Calu3 (cell line): Measurements from ENCODE around the gene IRF1. TPM values are rescaled to one million over a fixed set of nuclear protein-coding genes. Genes with fewer than 3 reads are reported as not detected.

Experiments
- BruUV-seq: library from RNA; stranded (reverse); fragments of 400-500 nt; replicated peaks from 2 replicates; lab custom pipeline; 2021; lab: Mats Ljungman, UMichigan
- CTCF ChIA-PET: fragments of 300-600 bp; sonication (Branson Sonifier 250); formaldehyde crosslinking; loops from one replicate; lab custom pipeline; 2022; ENCODE audit warnings: antibody characterized with exemption; lab: Charles Lee
- DNase-seq: peaks from one replicate; pipeline ENCODE4 v3.0.0; 2022
- H3K27ac Mint-ChIP-seq: one replicate; pipeline ENCODE4 v1.8.0; 2022; ENCODE audit warnings: mixed read lengths; ENCODE audit not compliant: unreplicated experiment
- H3K27me3 Mint-ChIP-seq: one replicate; pipeline ENCODE4 v1.8.0; 2022; ENCODE audit warnings: mixed read lengths; ENCODE audit not compliant: unreplicated experiment
- H3K36me3 Mint-ChIP-seq: one replicate; pipeline ENCODE4 v1.8.0; 2022; ENCODE audit warnings: mild to moderate bottlenecking, moderate library complexity, mixed read lengths; ENCODE audit not compliant: insufficient read depth, unreplicated experiment
- H3K4me1 Mint-ChIP-seq: one replicate; pipeline ENCODE4 v1.8.0; 2022; ENCODE audit warnings: mild to moderate bottlenecking, low read depth, mixed read lengths; ENCODE audit not compliant: unreplicated experiment
- H3K4me3 Mint-ChIP-seq: one replicate; pipeline ENCODE4 v1.8.0; 2022; ENCODE audit warnings: mild to moderate bottlenecking, low read depth, moderate library complexity, mixed read lengths; ENCODE audit not compliant: unreplicated experiment
- H3K9me3 Mint-ChIP-seq: one replicate; pipeline ENCODE4 v1.8.0; 2022; ENCODE audit warnings: low read depth, mixed read lengths; ENCODE audit not compliant: unreplicated experiment
- CTCF ChIP-seq: fragments of 200-600 bp; IDR thresholded peaks from one replicate; pipeline ENCODE4 v1.8.0; 2022; ENCODE audit warnings: antibody characterized with exemption; ENCODE audit not compliant: unreplicated experiment
- intact Hi-C: fragments of 100-400 bp; cut with micrococcal nuclease; formaldehyde crosslinking; loops from one replicate; pipeline ENCODE4 v1.10.0; 2022; ENCODE audit not compliant: unreplicated experiment
- total RNA-seq: library from RNA; stranded (reverse); gene quantifications from 2 replicates; pipeline ENCODE4 v1.2.3, GENCODE V29; 2022

The IRF1 gene
- total RNA-seq, 1 experiment from 2014 or later, result 64.0 TPM

DNA sequence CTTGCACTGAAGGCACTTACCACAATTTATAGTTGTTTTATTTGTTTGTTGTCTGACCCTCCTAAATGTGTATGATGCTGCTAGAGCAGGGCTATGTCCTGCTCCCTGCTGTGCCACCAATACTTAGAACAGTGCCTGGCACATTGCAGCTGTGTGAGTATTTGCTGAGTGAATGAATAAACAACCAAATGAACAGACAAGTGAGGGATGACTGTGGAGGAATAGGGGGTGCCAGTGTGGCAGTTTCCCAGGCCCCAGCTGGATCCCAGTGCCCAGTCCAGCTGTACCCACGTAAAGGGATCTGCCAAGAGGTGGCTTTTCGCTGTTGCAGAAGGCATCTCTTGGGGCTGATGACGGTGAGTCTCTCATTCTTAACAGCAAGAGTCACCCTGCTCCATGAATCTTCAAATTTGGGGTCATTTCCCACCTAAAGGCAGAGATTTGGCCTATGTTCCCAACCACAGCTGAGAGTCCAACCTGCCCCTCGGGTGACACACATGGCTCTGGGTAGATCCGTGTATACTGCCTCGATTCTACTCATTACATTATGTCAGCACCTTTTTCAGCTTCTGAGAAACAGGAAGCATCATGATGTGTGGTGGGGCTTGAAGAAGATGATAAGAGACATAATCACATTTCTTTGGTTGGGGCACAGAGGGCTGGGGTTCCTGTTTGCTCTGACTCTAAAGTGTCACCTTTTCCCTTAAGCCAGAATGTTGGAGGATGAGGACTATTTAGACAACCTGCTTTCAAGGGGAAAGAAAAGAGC lies 38.5 kb upstream of the IRF1 start:
- no peaks in the 10 kb centered on the region for H3K9me3 Mint-ChIP-seq
- H3K4me1 Mint-ChIP-seq, result peaks cover 11% of the 10 kb centered on the region
- TF ChIP-seq CTCF, result no peak
- intact Hi-C loops, result loop anchor here (5.0 to 10.0 kb wide), 3 partner anchors 63 to 353 kb away; no protein-coding TSS in a partner anchor
- DNase-seq, result no peak
- no peak overlapping the region for H3K27ac Mint-ChIP-seq
- BruUV-seq, result no TSS peak
- H3K27me3 Mint-ChIP-seq, result peaks cover 53% of the 10 kb centered on the region
- CTCF ChIA-PET, result no interaction called here
- no peaks in the 10 kb centered on the region for H3K36me3 Mint-ChIP-seq
- no peak overlapping the region for H3K4me3 Mint-ChIP-seq

- CTCF ChIA-PET, result no interaction called here
- peaks cover 52% of the 10 kb centered on the region for H3K27me3 Mint-ChIP-seq
- intact Hi-C loops, result loop anchor here (5.0 to 10.0 kb wide), 3 partner anchors 64 to 354 kb away; no protein-coding TSS in a partner anchor
- BruUV-seq, result no TSS peak
- DNase-seq, result no peak
- no peak overlapping the region for H3K27ac Mint-ChIP-seq
- peaks cover 11% of the 10 kb centered on the region for H3K4me1 Mint-ChIP-seq
- H3K4me3 Mint-ChIP-seq, result no peak overlapping the region
- TF ChIP-seq CTCF, result no peak
- no peaks in the 10 kb centered on the region for H3K9me3 Mint-ChIP-seq
- H3K36me3 Mint-ChIP-seq, result no peaks in the 10 kb centered on the region
These were observed 37.4 kb upstream of the IRF1 start for GRCh38 chr5:132528021-132528420.

DNA sequence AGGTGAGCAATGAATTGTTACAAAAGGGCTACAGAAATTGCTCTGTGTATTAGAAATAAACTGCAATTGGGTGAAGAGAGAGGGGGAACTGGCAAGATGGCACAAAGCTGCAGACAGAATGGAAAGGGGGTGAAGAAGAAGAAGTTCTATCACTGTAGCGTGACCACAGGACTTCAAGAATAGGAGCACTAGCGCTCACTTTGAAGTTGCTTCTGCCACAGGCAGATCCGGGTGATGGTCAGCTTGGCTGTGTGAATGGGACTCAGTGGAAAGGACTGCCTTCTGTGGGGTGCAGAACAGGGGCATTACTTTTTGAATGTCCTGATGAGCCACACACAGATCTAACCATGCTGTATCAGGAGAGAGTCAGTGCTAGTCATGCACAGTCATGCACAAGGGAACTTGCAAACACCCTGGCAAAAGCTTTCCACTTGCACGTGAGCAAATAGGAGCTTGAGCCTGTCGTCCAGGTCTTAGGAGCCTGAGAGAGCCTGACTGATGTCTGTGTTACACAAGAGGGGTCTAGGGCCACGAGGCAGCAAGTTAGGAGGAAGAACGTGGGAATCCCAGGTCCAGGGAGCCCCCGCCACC lies 36.5 kb upstream of the IRF1 start:
- BruUV-seq, result no TSS peak
- intact Hi-C loops, result loop anchor here (1.0 to 10.0 kb wide), 5 partner anchors 65 to 355 kb away; no protein-coding TSS in a partner anchor
- Mint-ChIP-seq H3K36me3 (no peaks in the 10 kb centered on the region), H3K4me3 (peak overlapping the region; percentile 42), H3K4me1 (peaks cover 11% of the 10 kb centered on the region), H3K27ac (peak overlapping the region; percentile 12), H3K9me3 (no peaks in the 10 kb centered on the region), H3K27me3 (peaks cover 46% of the 10 kb centered on the region)
- DNase-seq, result no peak
- TF ChIP-seq CTCF, result no peak
- CTCF ChIA-PET, result interaction anchor here (0.6 to 1.8 kb wide), 13 partner anchors 8 to 778 kb away, joined by 3 to 10 read pairs (median 3); partner anchors contain the start of genes GDF9, KIF3A, RAD50 and UQCRQ

- H3K4me3 Mint-ChIP-seq, result peak overlapping the region; percentile 42
- intact Hi-C loops, result loop anchor here (1.0 to 10.0 kb wide), 5 partner anchors 66 to 356 kb away; no protein-coding TSS in a partner anchor
- peaks cover 40% of the 10 kb centered on the region for H3K27me3 Mint-ChIP-seq
These were observed 35.9 kb upstream of the IRF1 start for GRCh38 chr5:132526290-132526973.

More at GRCh38 chr5:132526290-132526973, 35.9 kb upstream of the IRF1 start:
- CTCF ChIA-PET, result interaction anchor here (0.6 to 1.8 kb wide), 14 partner anchors 9 to 545 kb away, joined by 3 to 10 read pairs (median 4); partner anchors contain the start of genes GDF9, KIF3A, RAD50 and UQCRQ
- Mint-ChIP-seq H3K27ac (peak overlapping the region; percentile 12), H3K4me1 (peaks cover 11% of the 10 kb centered on the region), H3K36me3 (no peaks in the 10 kb centered on the region), H3K9me3 (no peaks in the 10 kb centered on the region)
- no TSS peak for BruUV-seq
- TF ChIP-seq CTCF, result peak; percentile 95
- peak; percentile 83 for DNase-seq
